ENCODE data around the gene LRSAM1.

The LRSAM1 gene

GRCh38 chr9:127447416-127448111 is 3.7 kb upstream of the LRSAM1 start:
- TF ChIP-seq ZNF70 (CRISPR knock-in tag; IDR thresholded peaks at IDR 0.05) = no peak
- TF ChIP-seq, protein P1, sequence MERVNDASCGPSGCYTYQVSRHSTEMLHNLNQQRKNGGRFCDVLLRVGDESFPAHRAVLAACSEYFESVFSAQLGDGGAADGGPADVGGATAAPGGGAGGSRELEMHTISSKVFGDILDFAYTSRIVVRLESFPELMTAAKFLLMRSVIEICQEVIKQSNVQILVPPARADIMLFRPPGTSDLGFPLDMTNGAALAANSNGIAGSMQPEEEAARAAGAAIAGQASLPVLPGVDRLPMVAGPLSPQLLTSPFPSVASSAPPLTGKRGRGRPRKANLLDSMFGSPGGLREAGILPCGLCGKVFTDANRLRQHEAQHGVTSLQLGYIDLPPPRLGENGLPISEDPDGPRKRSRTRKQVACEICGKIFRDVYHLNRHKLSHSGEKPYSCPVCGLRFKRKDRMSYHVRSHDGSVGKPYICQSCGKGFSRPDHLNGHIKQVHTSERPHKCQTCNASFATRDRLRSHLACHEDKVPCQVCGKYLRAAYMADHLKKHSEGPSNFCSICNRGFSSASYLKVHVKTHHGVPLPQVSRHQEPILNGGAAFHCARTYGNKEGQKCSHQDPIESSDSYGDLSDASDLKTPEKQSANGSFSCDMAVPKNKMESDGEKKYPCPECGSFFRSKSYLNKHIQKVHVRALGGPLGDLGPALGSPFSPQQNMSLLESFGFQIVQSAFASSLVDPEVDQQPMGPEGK (CRISPR knock-in tag; IDR thresholded peaks at IDR 0.05; ENCODE audit: borderline replicate concordance) = no peak
- no peak for TF ChIP-seq ZFP3 (CRISPR knock-in tag; IDR thresholded peaks at IDR 0.05)
- TF ChIP-seq ZNF8 (CRISPR knock-in tag; IDR thresholded peaks at IDR 0.05) = no peak
- ATAC-seq = no peak

DNA sequence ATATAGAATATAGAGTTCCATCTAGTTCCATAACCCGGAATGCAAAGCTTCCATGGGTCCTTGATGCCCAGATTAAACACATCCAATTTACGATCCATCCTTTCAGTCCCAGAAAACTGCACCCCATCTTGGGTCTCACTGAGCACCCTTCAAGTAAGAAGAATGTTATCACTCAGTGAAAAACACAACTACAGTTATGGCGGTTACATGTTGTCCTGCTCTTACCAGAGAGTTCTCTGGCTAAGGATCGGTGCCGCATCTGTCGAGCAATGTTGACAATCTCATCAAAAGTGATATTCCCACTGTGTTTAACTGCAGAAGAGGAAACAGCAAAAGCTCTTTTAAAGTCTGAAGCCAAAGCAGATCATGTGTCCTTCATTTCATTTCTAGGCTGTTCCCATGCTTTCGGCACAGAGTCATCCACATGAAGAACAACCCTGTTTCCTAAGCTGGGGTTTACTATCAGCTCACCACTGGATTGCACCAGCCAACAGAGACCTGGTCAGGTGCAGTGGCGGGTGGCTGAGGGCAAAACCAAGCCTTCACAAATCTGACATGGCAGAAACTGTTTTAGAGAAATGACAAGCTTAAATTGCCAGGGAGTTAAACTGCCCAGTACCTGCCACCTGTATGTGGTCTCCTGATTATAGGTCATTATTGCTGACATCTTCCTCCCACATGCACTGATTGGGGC is 3.1 kb upstream of the LRSAM1 start:
- no peak for ATAC-seq
- TF ChIP-seq ESRRG (CRISPR knock-in tag; IDR thresholded peaks at IDR 0.05) = no peak
- TF ChIP-seq ZFP30 (CRISPR knock-in tag; IDR thresholded peaks at IDR 0.05) = no peak
- TF ChIP-seq, protein P2, sequence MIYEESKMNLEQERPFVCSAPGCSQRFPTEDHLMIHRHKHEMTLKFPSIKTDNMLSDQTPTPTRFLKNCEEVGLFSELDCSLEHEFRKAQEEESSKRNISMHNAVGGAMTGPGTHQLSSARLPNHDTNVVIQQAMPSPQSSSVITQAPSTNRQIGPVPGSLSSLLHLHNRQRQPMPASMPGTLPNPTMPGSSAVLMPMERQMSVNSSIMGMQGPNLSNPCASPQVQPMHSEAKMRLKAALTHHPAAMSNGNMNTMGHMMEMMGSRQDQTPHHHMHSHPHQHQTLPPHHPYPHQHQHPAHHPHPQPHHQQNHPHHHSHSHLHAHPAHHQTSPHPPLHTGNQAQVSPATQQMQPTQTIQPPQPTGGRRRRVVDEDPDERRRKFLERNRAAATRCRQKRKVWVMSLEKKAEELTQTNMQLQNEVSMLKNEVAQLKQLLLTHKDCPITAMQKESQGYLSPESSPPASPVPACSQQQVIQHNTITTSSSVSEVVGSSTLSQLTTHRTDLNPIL (CRISPR knock-in tag; IDR thresholded peaks at IDR 0.05; ENCODE audit: low read depth) = no peak
- no peak for TF ChIP-seq RARB (CRISPR knock-in tag; IDR thresholded peaks at IDR 0.05)

DNA sequence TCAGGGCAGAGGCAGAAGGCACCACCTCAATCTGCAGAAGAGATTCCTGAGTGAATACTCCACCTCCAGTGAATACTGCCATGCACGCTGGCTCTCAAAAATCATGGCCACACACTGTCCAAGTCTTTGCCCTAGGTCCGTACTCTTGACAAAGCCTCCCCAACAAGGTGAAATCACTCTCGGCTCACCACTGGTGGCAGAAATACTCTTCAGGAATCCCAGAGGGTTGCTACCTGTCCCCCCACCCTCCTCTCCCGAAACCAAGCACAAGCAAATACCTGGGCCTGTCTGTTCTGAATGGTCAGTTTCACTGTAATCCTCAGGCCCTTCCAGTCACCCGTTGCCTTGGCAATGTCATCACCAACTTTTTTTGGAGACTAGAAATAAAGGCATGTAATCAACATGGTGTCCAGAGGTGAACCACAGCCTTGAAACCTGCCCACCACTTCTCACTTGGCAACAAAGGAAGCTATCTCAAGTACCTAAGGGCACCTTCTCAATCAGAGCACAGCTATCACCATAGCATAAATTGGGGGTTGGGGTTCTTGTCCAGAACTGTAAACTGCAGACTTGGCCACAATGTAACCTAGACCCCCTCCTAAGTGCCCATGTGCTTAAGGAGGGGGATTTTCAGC is 1.9 kb upstream of the LRSAM1 start:
- TF ChIP-seq ZFP3 (CRISPR knock-in tag; IDR thresholded peaks at IDR 0.05) = no peak
- TF ChIP-seq POU6F1 (CRISPR knock-in tag; IDR thresholded peaks at IDR 0.05; ENCODE audit: borderline replicate concordance, low read depth) = no peak
- TF ChIP-seq SNAI2 (CRISPR knock-in tag; IDR thresholded peaks at IDR 0.05) = no peak
- no peak for TF ChIP-seq RARB (CRISPR knock-in tag; IDR thresholded peaks at IDR 0.05)
- TF ChIP-seq, protein P2 (CRISPR knock-in tag; IDR thresholded peaks at IDR 0.05; ENCODE audit: low read depth) = no peak
- no peak for TF ChIP-seq ISL1 (CRISPR knock-in tag; IDR thresholded peaks at IDR 0.05)
- TF ChIP-seq OSR1 (CRISPR knock-in tag; IDR thresholded peaks at IDR 0.05) = no peak
- no peak for TF ChIP-seq CSRNP3 (CRISPR knock-in tag; IDR thresholded peaks at IDR 0.05)
- TF ChIP-seq ZC3H10 (CRISPR knock-in tag; IDR thresholded peaks at IDR 0.05) = no peak
- TF ChIP-seq ZNF70 (CRISPR knock-in tag; IDR thresholded peaks at IDR 0.05) = no peak
- TF ChIP-seq TSHZ2 (CRISPR knock-in tag; IDR thresholded peaks at IDR 0.05) = no peak
- no peak for TF ChIP-seq ZNF565 (CRISPR knock-in tag; conservative IDR thresholded peaks at IDR 0.05; ENCODE audit: low read depth)

More for the DNA sequence above, 1.9 kb upstream of the LRSAM1 start:
- no peak for ATAC-seq

Data from SK-N-SH treated with all-trans-retinoic acid at 6 μM for 48 hours (cell line).